Stimulated activated CD4-positive, alpha-beta T cell treated with anti-CD3 and anti-CD28 coated beads, Interleukin-12 subunit alpha, Interleukin-12 subunit beta, amount 100 ng/mL, for 24 hours (primary cell): ENCODE data around the gene ATP8A1.

Experiments used
- DNase-seq, 2 experiments: peaks; one replicate each; pipeline ENCODE4 v3.0.0-alpha.2; 2020; ENCODE audit warnings: low read depth in 2 of 2

The ATP8A1 gene

GRCh38 chr4:42626629-42627146 lies 30.2 kb downstream of the ATP8A1 start:
- DNase-seq = no peak

GRCh38 chr4:42625329-42625728 lies 31.6 kb downstream of the ATP8A1 start:
- no peak for DNase-seq

- DNase-seq = no peak
Measured at GRCh38 chr4:42624551-42624950, 32.4 kb downstream of the ATP8A1 start.

- no peak for DNase-seq
Measured at GRCh38 chr4:42618023-42618422, 38.9 kb downstream of the ATP8A1 start.

- no peak for DNase-seq
Measured at GRCh38 chr4:42617030-42617429, 39.9 kb downstream of the ATP8A1 start.

- DNase-seq = no peak
Measured at GRCh38 chr4:42616572-42616971, 40.3 kb downstream of the ATP8A1 start.

GRCh38 chr4:42615131-42615763 lies 41.7 kb downstream of the ATP8A1 start:
- no peak for DNase-seq

GRCh38 chr4:42612898-42613297 lies 44.0 kb downstream of the ATP8A1 start:
- DNase-seq = no peak

- no peak for DNase-seq
Measured at GRCh38 chr4:42610941-42611340, 46.0 kb downstream of the ATP8A1 start.

GRCh38 chr4:42609051-42609450 lies 47.9 kb downstream of the ATP8A1 start:
- no peak for DNase-seq

GRCh38 chr4:42608551-42608950 lies 48.4 kb downstream of the ATP8A1 start:
- DNase-seq = no peak

GRCh38 chr4:42607011-42607726 lies 49.7 kb downstream of the ATP8A1 start:
- no peak for DNase-seq

- no peak for DNase-seq
Measured at GRCh38 chr4:42605264-42605663, 51.6 kb downstream of the ATP8A1 start.

- no peak for DNase-seq
Measured at GRCh38 chr4:42603862-42604261, 53.0 kb downstream of the ATP8A1 start.

GRCh38 chr4:42600578-42600977 lies 56.3 kb downstream of the ATP8A1 start:
- DNase-seq = no peak

- no peak for DNase-seq
Measured at GRCh38 chr4:42596918-42597317, 60.0 kb downstream of the ATP8A1 start.

- no peak for DNase-seq
Measured at GRCh38 chr4:42594888-42595287, 62.0 kb downstream of the ATP8A1 start.

- DNase-seq = no peak
Measured at GRCh38 chr4:42588909-42589308, 68.0 kb downstream of the ATP8A1 start.

GRCh38 chr4:42586775-42587174 lies 70.1 kb downstream of the ATP8A1 start:
- no peak for DNase-seq

- no peak for DNase-seq
Measured at GRCh38 chr4:42579903-42580302, 77.0 kb downstream of the ATP8A1 start.

- no peak for DNase-seq
Measured at GRCh38 chr4:42578187-42578586, 78.7 kb downstream of the ATP8A1 start.

- no peak for DNase-seq
Measured at GRCh38 chr4:42574870-42575430, 82.0 kb downstream of the ATP8A1 start.

- no peak for DNase-seq
Measured at GRCh38 chr4:42573249-42573648, 83.7 kb downstream of the ATP8A1 start.
